ENCODE measurements around the gene TEFM.
"Not testable (repeated sequence)": the region's sequence is repeated elsewhere in the genome, so short reads cannot be mapped to it uniquely, and the experiment has no call there.

TEFM gene

DNA sequence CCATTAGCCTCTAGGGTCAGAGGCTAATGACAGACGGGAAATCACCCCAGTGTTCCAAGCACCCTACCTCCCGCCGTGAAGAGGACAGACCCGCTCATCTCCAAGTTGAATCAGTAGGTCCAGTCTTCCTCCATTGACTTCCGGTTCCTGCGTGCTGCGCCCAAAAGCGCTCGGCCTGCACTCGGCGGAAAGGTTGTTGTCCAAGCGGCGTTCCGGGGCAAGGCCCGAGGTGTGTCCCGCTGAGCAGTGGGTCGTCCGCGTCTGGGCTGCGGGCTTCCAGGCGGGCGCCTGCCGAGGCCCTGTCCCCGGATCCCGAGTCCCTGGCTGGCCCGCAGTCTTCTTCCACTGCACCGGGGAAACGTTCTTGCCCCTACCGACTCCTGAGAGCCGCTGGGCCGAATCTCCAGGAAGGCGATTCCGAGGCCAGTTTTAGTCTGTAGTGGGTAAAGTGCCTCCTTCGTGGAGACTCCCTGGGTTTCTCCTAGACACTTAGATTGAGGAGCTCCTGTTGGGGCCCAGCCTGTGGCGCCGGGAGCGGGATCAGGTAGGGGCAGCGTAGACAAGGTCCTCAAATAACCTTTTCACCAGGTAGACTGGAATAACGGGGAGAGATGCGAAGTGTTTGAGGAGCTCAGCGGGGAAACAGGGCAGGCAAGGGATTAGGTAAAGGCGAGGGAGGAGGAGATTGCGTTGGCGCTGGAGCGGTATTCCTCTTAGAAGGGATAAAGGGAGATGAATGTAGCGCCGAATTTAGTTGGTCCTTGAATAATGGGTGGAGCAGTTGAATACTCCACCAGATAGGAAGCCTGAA, at the start of gene TEFM:
Gene TEFM (minus strand): TSS at position 138 of the 811 bp plus-strand sequence. CDS start 40 bp downstream, at position 98.
- DNase-seq (ENCODE audit: low spot score): peak; percentile 98

GRCh38 chr17:30954046-30954830, 48.2 kb upstream of the TEFM start:
- DNase-seq (ENCODE audit: low spot score): no peak

DNA sequence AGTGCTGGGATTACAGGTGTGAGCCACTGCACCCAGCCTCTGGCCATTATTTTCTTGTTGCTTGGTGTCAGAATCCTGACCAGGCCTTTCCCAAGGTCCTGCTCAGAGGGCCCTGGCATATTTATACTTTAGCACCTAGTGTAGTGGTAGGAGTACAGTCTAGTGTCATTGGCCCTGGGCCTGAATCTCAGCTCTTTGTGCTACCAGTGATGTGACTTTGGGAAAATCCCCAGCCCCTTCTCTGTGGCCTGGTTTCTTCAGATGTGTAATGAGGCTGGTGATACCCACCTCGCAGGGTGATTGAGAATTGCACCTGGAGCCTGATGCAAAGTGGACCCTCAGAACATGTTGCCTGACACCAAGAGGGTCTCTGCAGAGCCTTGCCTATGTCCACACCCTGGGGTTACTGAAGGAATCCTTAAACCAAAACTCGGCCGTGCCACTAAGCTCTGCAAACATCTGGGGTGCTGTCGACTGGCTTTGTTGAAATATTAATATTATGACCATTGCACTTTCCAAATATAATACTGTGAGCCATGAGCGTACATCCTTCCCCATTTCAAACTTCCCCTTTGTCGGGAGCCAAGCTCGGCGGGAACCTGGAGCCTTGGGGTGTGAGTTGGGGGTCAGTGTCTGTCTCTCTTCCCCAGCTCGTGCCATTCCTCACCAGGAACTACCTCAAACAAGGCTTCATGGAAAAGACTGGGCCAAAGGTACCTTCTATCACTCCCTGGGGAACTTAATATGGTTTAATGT, 46.8 kb upstream of the TEFM start:
- no peak for DNase-seq (ENCODE audit: low spot score)

DNA sequence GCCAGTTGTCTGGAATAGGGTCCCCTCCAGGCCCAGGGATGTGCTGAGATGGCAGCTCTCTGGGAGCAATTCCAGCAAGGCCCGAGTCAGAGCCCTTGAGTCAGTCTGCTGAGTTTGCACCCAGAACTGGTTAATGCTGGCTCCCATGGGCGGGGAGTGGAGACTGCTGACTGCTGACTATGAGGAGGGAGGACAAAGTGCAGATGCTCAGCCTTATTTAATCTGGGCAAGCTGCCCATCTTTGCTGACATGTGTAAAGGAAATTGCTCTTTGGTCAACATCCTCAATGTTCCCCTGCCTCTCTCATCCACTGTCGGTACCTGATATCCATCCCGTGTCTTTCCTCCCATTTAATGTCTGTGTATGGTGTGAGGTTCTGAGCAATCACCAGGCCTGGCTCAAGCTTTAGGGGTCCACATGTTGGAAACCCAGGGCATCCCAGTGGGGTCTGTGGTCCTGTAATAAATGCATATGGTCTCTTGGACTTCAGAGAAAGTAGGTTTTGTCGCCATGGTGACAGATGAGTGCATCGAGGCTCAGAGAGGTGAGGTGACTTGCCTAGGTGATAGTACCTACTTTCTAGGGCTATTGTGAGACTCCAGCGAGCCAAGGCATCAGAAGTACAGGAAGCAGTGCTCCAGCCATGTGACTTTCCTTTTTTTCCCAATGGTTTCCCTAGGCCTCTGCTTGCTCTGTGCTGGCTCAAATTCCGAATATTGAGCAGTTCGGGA, 44.8 kb upstream of the TEFM start:
- no peak for DNase-seq (ENCODE audit: low spot score)

GRCh38 chr17:30950189-30950588, 44.2 kb upstream of the TEFM start:
- DNase-seq (ENCODE audit: low spot score): no peak

GRCh38 chr17:30947796-30948195, 41.8 kb upstream of the TEFM start:
- DNase-seq (ENCODE audit: low spot score): no peak

GRCh38 chr17:30942308-30943079, 36.5 kb upstream of the TEFM start:
- no peak for DNase-seq (ENCODE audit: low spot score)

- no peak for DNase-seq (ENCODE audit: low spot score)
Measured at GRCh38 chr17:30939051-30939689, 33.1 kb upstream of the TEFM start.

- DNase-seq (ENCODE audit: low spot score): no peak
Measured at GRCh38 chr17:30933966-30934365, 27.9 kb upstream of the TEFM start.

GRCh38 chr17:30931582-30931981, 25.5 kb upstream of the TEFM start:
- DNase-seq (ENCODE audit: low spot score): not testable (repeated sequence)

GRCh38 chr17:30930495-30930894, 24.5 kb upstream of the TEFM start:
- DNase-seq (ENCODE audit: low spot score): no peak

DNA sequence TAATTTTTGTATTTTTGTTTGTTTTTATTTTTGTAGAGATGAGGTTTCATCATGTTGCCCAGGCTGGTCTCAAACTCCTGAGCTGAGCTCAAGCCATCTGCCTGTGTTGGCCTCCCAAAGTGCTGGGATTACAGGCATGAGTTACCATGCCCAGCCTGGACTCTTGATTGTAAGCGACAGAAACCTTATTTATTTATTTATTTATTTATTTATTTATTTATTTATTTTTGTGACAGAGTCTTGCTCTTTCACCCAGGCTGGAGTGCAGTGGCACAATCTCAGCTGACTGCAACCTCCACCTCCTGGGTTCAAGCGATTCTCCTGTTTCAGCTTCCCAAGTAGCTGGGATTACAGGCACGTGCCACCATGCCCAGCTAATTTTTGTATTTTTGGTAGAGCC, 23.8 kb upstream of the TEFM start:
- DNase-seq (ENCODE audit: low spot score): not testable (repeated sequence)

DNA sequence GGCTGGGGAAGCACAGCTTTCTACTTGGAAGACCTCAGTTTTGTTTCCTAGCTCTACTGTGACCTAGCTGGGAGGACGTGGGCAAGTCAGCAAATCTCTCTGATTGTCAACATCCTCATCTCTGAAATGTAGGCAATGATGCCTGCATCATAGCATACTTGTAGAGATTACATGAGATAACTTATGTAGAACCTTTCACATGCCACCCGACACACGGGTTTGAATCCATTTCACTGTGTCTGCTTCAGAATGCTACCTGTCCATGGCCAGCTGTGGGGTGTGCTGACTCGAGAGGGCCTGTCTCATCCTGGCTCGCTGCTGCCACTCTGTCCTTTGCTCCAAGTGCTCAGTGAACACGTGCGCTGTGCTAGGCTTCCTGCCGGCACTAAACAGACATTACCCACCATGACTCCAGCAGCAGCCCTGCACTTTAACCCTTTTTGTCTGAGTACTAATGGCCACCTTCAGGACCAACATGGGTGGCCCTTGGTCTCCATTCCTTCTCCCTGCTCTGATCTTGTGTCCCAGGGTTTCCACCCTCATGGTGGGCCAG, 23.1 kb upstream of the TEFM start:
- no peak for DNase-seq (ENCODE audit: low spot score)

DNA sequence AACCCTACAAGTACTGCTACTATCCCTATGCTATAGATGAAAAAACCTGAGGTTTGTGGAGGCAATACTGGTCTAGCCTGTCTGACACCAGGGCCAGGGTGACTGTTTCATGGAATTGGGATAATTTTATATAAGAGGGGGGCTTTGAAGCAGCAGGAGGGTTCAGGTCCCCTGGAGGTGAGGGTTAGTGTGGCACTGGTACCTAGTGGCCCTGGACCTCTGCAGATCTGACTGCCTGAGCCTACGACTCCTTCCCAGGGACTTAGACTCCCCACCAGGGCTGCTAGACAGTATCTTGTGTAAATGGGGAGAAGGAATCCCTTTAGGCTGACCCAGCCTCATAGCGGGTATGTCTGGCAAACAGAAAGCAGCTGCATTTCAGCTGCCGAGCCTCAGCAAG, 22.5 kb upstream of the TEFM start:
- DNase-seq (ENCODE audit: low spot score): no peak

DNA sequence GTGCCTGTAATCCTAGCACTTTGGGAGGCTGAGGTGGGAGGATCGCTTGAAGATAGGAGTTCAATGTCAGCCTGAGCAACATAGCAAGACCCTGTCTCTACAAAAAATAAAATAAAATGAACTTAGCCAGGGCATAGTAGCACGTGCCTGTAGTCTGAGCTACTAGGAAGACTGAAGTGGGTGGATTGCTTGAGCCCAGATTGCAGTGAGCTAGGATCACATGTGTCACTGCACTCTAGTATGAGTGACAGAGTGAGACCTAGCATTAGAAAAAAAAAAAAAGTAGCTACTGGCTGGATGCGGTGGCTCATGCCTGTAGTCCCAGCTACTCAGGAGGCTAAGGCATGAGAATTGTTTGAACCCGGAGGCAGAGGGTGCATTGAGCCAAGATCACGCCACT, 21.7 kb upstream of the TEFM start:
- no peak for DNase-seq (ENCODE audit: low spot score)

GRCh38 chr17:30926516-30926915, 20.5 kb upstream of the TEFM start:
- DNase-seq (ENCODE audit: low spot score): no peak

GRCh38 chr17:30924341-30924740, 18.3 kb upstream of the TEFM start:
- no peak for DNase-seq (ENCODE audit: low spot score)

- DNase-seq (ENCODE audit: low spot score): peak; percentile 65
Measured at GRCh38 chr17:30922235-30923030, 16.4 kb upstream of the TEFM start.

DNA sequence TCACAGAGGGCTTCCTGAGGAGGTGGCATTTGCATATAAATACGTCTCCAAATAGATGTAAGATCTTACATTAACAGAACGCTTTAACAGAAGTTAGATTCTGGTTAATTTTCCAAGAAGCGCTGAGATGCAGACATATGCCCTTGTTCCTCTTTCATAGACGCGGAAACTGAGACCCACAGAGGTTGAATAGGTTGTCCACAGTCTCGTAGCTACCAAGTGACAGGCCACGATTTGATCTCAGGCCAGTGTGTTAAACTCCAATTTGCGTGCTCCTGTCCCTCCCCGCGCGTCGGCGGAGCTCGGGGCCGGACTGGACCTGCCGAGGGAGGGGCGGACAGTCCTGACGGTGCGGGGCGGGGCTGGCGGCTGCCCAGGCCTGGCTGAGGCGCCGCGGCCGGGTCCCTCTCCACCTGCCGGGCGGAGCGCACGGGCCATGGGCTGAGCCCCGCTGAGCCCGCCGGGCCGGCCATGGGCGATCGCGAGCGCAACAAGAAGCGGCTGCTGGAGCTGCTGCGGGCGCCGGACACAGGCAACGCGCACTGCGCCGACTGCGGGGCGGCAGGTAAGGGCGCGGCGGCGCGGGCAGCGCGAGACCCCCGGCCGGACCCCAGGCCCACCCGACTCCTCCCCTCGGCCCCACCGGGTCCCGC, 15.6 kb upstream of the TEFM start, which contains the start of gene ADAP2:
Gene ADAP2 (plus strand): TSS at position 402 of the 653 bp plus-strand sequence. CDS start 70 bp downstream, at position 472.
- DNase-seq (ENCODE audit: low spot score): peak; percentile 77

Data from ecto neural progenitor cell (in vitro differentiated cells).